HG03159 (cell line): Measurements from ENCODE around the gene LASP1.
A peak's percentile ranks its signal among the peaks of the same experiment; 100 is the strongest.

Experiments
- ATAC-seq: cut with Tn5 transposase; IDR thresholded peaks from one replicate; pipeline ENCODE4 v1.9.1; 2021; ENCODE audit warnings: mild to moderate bottlenecking, moderate library complexity; ENCODE audit not compliant: unreplicated experiment

Gene LASP1

DNA sequence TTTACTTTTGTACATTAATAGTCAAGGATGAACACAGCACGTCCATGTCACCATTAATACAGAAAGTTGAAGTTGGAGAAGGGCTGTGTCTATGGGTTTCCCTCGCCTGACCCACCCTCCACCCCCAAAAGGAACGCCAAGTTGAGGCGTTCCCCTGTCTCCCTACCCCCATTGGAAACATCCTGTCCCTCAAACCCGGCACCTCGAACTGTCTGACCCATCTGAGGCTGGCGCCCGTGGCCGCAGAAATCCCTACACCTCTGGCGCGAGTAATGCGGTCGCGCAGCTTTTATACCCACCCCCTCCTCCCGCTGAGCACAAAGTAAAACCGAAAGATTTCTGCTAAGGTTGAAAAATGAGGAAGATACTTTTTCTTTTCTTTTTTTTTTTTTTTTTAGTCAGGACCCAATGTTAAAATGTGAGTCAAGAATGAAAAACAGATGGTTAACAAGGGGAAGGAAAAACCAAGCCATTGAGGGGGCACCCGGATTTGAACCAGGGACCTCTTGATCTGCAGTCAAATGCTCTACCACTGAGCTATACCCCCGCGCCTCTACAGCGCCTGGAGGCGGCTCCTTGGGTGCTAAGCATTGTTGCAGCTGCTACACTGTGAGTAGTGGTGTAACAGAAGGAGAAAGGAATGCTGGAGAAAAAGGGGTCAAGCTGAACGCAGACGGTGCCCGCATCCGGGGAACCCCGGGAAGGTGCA lies 887 bp upstream of the LASP1 start:
- ATAC-seq = peak; percentile 33

DNA sequence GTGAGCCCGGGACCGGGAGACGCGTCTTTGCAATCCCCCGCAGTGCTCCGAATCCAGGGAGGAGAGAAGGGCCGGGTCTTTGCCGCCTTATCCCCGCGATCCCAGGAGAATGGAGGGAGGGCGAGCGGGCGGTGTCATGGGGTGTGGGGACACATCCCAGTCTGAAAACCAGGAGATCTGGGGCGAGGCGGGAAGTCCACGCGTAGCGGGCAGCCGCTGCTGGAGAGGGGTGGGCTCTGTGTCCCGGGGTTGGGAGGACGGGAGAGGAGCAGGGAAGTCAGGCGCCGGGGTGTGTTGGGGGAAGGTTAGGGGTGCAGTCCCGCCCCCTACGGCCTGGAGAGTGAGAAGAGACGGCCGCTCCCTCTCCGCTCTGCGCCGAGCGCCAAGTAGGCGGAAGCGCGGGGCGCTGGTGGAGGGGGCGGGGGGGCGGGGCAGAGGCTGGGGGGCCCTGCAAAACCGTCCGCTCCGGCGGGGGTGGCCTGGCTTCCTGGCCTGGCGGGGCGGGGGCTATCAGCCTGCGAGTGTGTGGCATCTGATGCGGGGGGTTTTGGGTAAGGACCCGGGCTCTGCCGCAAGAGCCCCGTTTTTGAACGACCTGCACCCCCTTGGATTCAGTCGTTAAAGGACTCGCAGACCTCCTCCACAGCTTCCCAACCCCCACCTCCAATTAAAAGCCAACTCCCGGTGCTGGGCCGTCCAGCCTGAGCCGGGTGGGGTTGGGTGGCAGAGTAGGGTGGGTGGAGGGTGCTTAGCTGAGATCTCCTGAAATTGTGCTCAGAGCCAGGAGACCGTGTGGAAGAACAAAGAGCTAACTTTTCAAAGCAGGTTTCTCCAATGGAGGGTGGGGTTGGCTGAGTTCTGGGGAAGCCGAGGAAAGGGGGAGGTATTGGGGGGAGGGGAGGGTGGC lies 654 bp downstream of the LASP1 start:
- ATAC-seq = peak; percentile 28

DNA sequence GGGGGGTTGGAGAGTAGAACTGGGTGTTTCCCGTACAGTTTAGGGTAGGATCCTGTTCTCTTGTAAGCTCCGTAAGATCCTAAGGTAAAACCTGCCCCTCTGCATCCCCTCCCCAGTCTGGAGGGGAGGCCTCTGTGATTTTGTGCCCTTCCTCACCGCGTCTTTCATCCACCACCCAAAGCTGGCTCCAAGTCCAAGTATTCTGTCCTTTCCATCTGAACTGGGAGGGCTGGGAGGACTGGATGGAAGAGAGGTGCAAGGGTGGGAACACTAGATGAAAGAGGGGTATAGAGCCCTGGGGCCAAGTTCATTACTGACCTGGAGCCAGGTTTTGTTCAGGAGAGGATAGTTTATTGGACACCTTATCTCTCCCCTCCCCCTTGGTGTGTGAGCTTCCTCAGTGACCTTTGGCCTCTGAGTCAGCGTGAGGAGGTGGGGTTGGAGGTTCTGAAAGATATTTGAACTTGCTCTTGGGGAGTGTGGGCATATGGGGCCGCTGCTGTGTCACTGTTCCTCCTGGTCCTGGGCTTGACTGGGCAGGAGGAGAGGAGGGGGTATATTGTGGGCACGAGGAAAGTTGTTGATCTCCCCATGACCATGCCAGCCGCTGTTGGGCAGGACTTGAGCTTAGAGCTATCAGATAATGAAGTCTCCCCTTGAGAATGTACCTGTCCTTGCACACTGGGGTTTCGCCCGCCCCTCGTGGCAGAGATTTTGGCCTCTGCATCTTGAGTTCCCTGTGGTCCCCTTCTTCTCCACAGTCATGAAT lies 1.6 kb downstream of the LASP1 start:
- no peak for ATAC-seq

DNA sequence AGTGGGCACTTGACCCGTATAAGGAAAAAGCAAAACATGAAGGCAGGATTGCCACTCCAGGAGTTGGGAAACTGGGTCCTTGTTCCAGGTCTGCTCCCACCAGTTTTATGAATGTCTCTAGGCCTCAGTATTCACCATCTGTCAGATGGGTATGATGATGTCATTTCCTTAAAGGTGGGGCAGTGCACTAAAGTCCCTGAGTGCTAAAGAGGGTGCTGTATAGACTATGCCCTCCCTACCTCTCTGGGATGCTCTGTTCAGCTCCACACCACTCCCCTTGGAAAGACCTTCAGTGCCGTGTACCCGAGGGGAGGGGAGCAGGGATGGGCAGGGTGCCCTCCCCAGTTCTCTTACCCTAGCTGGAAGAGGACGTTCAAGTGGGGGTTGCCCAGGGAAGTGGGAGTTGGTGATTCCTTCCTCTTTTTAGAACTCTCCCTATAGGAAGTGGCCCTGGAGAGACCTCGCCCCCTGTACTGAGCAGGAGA lies 2.2 kb downstream of the LASP1 start:
- no peak for ATAC-seq

DNA sequence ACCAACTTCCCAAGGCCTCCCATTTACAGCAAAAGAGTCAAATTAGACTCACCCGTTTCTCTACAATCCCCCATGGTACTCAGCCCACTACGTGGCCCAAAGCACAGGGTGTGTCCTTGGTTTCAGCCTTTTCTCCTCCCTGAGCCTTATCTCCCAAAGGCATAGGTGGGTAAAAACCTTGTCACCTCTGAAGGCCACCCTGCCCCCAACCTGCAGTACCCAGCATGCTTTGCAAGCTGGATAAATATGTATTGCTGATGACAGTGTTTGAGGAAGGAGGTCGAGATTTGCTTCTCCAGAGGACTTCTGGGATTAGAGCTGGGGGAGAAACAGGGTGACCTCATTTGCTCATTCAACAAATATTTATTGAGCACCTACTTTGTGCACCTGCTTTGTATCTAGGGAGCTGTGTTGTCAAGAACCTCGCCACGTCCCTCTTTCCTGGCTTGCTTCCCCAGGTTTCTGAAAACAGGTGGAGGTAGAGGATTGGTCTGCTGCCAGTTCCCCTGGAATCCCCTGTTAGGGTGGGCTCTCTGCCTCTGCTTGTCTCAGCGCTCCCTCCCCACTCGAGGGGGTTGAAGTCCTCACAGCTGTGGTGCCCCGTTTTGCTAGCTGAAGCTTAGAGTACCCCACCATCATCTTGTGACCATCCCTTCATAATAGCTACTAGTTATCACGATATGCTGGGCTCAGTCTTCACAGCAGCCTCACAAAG lies 3.0 kb downstream of the LASP1 start:
- no peak for ATAC-seq

DNA sequence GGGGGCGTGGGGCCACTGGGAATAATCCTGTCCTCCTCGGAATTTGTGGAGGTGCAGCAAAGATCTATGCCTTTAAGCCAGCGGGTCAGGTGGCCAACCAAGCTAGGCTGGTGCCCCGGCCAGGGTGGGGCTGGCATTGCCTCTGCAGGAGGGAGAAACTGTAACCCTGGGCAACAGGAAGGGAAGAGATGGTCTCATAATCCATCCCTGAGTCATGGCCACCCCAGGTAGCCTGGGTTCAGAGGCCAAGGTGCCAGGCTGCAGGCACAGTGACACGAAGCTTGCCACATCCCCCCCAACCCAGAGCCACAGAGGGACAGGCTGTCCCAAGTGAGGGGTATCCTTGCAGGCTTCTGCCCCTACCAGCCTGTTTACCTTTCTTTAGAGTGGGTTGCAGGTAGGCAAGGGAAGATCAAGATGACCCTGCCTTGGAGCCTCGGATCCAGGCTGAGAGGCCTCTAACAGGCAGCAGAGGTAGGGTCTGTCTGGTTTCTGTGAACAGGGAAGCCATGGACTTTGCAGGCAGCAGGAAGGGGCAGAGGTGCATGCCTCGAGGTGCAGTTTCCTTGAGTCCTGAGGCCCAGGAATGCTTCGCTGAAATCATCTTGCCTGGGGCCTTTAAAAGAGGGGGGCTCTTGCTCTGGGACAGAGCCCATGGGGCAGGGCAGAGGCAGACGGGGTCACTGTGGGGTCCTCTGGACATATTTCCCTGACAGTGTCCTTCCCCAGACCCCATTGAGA lies 4.0 kb downstream of the LASP1 start:
- ATAC-seq = no peak

DNA sequence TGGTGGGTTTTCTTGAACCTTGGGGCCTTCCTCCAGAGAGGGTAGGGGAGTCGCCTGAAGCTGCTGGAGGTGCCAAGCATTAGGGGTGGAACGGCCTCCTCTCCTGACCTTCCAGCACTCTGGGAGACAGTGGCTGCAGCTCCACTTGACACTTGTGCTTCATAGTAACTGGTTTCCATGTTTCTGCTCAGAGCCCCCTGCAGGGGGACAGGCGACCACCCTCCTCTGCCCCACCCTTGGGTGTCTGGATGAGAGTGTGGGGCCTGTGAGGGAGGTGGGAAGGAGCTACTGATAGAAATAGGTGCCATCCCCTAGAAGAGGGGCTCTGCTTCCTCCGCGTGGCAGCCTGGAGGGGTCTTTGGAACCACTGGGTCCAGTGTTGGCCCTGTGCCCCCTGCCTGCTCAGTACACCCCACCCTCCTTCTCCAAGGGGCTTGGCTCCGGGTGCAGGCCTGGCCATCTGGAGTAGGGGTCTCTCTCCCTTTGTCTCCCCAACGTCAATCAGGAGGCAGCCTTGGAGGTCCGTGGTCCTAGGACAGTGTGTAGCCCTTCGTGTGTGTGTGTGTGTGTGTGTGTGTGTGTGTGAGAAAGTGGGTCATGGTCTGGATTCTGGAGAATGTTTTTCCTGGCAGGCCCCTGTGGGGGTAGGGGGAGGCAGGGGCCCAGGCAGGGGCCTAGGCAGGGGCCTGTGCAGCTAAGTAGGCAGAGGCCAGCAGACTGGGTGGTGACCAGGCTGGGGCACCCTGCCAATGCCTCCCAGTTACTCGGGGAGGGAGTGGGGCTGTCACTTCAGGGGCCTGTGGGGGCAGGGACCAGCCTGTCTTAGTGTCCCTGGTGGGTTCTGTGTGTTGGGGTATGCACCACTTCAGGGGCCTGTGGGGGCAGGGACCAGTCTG lies 4.9 kb downstream of the LASP1 start:
- no peak for ATAC-seq

DNA sequence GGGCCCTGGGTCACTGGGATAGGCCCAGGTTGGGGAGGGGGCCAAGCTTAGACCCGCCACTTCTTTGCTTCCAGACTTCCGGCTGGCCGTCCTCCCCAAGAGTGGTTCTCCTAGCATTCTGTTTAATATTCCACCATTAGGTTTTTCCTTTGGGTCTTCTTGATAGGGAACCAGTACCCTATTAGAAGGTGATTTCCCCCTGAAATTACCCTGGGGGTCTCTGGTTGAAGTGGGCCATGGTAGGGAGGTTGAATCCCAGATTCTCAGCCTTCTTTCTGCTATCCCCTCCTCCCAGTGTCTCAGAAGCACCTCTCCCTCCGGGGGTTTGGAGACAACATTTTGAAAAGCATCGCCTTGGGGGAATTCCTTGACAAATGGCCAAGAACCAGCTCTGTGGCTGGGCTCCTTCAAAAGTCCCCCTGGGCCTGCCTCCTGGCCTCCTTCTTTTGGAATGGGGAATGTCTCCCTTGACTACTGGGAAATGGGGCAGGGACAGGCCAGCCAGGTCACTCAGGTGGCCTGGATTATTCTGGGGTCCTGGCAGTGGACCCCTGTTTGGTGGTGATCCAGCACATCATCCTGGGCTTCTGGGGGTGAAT lies 5.7 kb downstream of the LASP1 start:
- no peak for ATAC-seq

DNA sequence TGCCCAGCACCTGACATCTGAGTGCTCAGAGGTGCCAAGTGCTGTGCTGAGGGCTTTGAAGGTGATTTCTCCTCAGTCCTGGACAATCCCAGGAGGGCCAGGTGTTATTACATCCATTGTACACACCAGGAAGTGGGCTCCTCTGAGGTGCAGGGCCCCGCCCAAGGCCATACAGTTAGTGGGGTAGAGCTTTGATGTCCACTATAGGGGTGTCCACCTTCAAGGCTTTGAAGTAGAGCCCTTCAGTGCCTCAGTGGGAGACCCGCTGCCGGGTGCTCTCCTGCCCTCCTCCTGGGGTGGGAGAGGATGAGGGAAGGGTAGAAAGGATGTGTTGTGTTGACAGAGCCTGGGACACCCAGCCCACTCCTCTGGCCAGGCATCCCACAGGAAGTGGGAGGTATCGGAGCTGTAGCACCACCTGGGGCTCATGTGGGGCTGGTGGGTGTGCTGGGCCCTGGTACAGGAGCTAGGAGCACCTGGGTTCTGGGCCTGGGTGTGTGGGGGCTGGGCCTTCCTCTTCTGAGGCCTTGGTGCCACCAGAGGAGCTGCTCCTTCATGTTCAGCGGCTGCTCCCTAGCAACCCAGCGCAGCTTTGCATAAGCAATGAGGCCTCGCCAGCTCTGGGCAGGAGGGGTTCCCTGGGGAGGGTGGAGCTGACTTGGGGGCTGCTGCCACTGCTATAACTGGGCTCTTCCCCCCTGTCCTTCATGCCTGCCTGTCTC lies 7.4 kb downstream of the LASP1 start:
- ATAC-seq = no peak

DNA sequence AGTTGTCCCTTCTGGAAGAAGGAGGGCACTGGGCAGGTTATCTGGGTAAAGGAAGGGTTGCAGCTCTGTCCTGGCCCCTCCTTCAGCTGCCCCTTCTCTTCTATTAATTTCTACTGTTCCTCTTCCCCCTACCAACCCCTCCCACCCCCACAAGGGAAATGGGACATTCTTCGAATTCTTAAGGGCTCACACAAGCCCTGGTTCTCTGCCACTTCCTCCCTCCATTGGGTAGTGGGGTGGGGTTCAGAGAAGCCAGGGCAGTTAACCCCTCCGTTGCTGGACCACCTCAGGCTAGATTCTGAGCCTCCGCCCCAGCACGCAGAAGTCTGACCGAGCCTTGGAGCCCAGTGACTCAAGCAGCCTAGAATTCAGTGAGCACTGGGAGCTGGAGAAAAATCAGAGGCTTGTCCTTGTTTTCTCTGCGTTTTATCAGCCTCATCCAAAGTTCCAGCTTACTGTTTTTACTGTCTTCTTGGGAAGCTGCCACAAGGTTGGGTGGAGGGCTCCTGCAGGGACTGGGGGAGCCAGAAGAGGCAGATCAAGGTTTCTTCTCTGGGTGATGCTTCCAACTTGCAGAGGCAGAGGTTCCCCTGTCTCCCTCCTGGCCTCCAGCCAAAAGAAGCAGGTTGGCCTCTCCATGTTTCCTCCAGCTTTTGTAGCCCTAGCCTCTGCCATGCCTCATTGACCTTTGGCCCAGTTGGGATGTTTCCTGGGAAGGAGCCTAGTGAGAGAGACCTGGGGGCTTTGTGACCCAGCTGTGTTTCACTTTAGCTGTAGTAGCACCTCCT lies 10.2 kb downstream of the LASP1 start:
- ATAC-seq = no peak

DNA sequence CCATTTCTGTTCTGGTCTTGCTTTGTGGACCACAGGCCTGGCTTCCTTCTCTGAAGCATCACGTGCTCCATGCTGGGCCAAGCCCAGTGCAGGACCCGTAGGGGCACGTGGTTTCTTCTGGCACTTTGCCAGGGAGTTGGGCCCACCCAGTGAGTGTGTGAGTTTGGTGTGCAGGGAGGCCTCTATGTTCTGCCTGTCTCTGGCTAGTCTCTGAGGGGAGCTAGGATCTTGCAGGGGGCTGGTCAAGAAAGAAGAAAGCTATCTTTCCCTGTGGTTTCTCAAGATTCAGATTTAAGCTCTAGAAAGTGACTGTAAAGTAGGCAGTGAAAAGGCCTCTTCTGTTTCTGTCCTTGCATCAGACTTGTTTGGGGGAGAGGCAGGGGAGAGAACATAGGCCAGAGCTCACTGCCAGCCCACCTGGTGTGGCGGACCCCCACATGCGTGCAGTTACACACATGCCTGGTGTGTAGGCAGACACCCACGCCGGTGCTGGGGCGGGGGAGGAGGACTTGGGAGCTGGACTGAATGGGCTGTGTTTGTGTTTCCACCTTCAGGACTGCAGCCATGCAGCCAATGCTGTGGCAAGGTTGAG lies 11.8 kb downstream of the LASP1 start:
- ATAC-seq = no peak

DNA sequence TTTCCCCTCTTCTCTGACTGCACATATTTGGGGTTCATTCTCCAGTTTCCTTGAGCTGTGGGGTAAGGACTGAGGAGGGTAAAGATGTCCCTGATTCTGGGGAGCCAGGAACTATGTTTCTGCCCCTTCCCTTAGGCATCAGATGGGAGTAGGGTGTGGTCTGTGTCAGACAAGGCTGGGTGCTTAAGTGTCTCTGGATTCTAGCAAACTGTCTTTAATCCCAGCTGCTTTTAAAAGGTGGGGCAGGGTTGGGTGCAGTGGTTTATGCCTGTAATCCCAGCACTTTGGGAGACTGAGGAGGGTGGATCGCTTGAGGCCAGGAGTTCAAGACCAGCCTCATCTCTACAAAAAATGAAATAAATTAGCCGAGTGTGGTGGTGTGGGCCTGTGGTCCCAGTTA lies 13.0 kb downstream of the LASP1 start:
- ATAC-seq = no peak

DNA sequence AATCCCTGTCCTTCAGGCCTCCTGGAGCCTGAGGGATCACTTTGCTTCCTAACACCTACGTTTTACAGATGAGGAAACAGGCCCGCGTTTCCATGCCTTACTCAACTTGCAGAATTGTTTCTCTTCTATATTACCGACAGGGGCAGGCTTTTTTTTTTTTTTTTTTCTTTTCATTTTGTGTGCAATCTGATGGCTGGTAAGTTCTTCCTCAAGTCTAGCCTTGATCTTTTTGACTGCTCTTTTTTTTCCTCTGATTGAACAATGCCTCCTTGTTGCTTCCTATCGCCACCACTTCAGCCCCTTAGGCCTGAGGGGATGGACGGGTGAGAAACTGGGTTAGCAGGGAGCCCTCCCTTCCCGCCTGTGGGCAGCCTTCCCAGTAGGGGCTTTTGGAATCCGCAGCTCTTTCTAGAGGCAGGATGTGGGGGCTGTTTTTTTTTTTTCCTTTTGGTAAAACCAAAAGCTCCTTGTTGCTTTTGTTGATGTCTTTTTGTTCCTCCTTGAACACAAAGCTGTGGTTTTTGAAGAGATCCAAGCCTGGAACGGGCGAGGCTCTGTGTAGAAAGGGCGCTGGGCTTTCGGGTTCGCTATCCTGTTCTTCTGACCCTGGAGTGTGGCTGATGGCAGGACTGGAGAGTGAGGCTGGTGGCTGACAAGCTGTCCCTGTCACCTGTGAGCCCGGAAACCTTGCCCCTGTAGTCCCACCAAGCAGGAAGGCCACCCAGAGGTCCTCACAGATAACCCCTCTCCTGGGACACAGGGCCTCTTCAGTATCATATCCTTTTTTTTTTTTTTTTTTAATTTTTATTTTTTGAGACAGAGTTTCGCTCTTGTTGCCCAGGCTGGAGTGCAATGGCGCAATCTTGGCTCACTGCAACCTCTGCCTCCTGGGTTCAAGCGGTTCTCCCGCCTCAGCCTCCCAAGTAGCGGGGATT lies 14.0 kb downstream of the LASP1 start:
- no peak for ATAC-seq

DNA sequence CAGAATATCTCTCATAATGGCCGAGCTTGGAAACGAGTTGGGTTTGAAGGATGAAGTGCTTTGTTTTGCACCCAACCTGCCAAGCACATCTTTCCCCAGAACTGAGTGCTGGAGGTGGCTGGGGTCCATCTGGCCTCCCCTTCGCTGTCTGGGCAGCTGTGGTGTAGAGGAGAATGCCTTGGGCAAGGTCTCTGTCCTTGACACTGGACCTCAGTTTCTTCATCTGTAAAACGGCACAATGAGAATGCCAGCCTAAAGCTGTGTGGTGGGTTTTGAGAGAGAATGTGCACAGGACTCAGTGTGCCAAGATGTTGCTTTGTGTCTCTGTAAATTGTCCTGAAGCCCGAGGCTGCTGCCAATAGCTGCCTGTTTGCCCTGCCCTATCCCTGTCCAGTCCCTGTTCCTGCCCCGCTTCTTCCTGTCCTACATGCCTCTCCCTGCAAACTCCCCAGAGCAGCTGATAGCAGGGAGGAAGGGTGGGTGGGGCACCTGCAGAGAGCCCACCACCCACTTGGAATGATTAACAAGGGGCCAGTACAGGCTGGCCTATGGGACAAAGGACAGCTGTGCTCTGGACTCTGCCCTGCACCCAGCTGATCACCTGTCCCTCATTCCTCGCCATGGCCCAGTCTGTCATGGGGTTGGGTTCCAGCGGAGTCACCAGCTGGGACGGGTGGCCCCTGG lies 15.3 kb downstream of the LASP1 start:
- ATAC-seq = no peak
